Spinal cord (tissue), 10 donors: ENCODE results near the gene LRRN2. TPM values are rescaled to one million over a fixed set of nuclear protein-coding genes. Genes with fewer than 3 reads are reported as not detected.

Experiments used
- DNase-seq, 6 donors: peaks; one replicate each; pipeline versions ENCODE4 v3.0.0 to v3.0.0-alpha.2; 2013 to 2015; ENCODE audit warnings: low spot score in 6 of 6, low read depth in 4 of 6
- H3K27ac ChIP-seq: one replicate; pipeline ENCODE4 v1.5.1; 2013; ENCODE audit warnings: low read depth, low read length, control low read depth
- H3K27me3 ChIP-seq: one replicate; pipeline ENCODE4 v1.6.1; 2013; ENCODE audit warnings: low read length; ENCODE audit not compliant: control insufficient read depth, insufficient read depth
- H3K36me3 ChIP-seq: one replicate; pipeline ENCODE4 v1.6.1; 2013; ENCODE audit warnings: low read length; ENCODE audit not compliant: control insufficient read depth, insufficient read depth
- H3K4me1 ChIP-seq: one replicate; pipeline ENCODE4 v1.6.1; 2013; ENCODE audit warnings: low read length; ENCODE audit not compliant: control insufficient read depth, insufficient read depth
- H3K4me3 ChIP-seq: one replicate; pipeline ENCODE4 v1.5.1; 2013; ENCODE audit warnings: low read depth, low read length, control low read depth
- H3K9me3 ChIP-seq: one replicate; pipeline ENCODE4 v1.6.1; 2013; ENCODE audit warnings: low read length; ENCODE audit not compliant: control insufficient read depth, insufficient read depth
- WGBS: methylation state at CpG from one replicate; pipeline ENCODE4 v1.1.5; 2013; ENCODE audit warnings: missing lambda C conversion rate; ENCODE audit not compliant: insufficient coverage; 5-methylcytosine and 5-hydroxymethylcytosine counted together
- polyA plus RNA-seq, 2 donors: library from polyadenylated mRNA; unstranded; fragments of 120-200 nt; gene quantifications; one replicate each; pipeline ENCODE4 v1.2.1, GENCODE V29; 2013; ENCODE audit not compliant: insufficient read length in 2 of 2
- small RNA-seq: library from RNA; depleted of rRNA; stranded (forward); fragments of <200 nt; gene quantifications from one replicate; pipeline ENCODE3, GENCODE V24; 2014; ENCODE audit warnings: low replicate concordance
- total RNA-seq, 2 donors: library from RNA; depleted of rRNA in 1 of 2; stranded (reverse); fragments of 120-200 nt in 1 of 2; fragments of >200 nt in 1 of 2; gene quantifications; one replicate each; pipeline versions ENCODE4 v1.2.3 to v1.2.4, GENCODE V29; 2013 to 2014
- donor health status: healthy.

The LRRN2 gene
- total and polyA plus RNA-seq, 4 donors: 10.3 to 53.1 (median 30.9) TPM

GRCh38 chr1:204568576-204569315 lies 116.8 kb downstream of the LRRN2 start:
- Histone ChIP-seq H3K27ac (no peak overlapping the region), H3K36me3 (no peaks in the 10 kb centered on the region), H3K27me3 (no peaks in the 10 kb centered on the region), H3K4me3 (no peak overlapping the region), H3K4me1 (peaks cover 15% of the 10 kb centered on the region), H3K9me3 (no peaks in the 10 kb centered on the region)
- peak in 2 of 6 donors; percentile 18 to 88 for DNase-seq
- WGBS: 43% methylated on average over 8 of the region's 9 CpGs

Small RNA genes within 50 kb of the gene (small RNA-seq; reads per million reads assigned to genes)
- not detected for gene RF00601
- not detected for gene RNA5SP75

Other genes starting within 250 kb of the LRRN2 start
- gene PIK3C2B, start 190.9 kb downstream of the LRRN2 start, total RNA-seq: 10 to 100 TPM; 23.9 to 24.5 TPM
- 10 to 100 TPM; 27.1 to 39.8 TPM for gene PIK3C2B, start 190.9 kb downstream of the LRRN2 start, polyA plus RNA-seq
- gene MDM4, start 169.3 kb downstream of the LRRN2 start, total RNA-seq: 10 to 100 TPM; 64.8 to 71.1 TPM
- 10 to 100 TPM; 28.3 to 64.9 TPM for gene MDM4, start 169.3 kb downstream of the LRRN2 start, polyA plus RNA-seq
- gene NFASC, start 185.1 kb upstream of the LRRN2 start, total RNA-seq: 10 to 100 TPM; 51.4 to 88.2 TPM
- 100 to 1,000 TPM; 137 to 173 TPM for gene NFASC, start 185.1 kb upstream of the LRRN2 start, polyA plus RNA-seq